Left ventricle myocardium inferior (tissue), 1 donor: ENCODE data around the gene USP24. TPM values are rescaled to one million over a fixed set of nuclear protein-coding genes. Genes with fewer than 3 reads are reported as not detected.
"Not testable (repeated sequence)": the region's sequence is repeated elsewhere in the genome, so short reads cannot be mapped to it uniquely, and the experiment has no call there.

ENCODE experiments used
- DNase-seq: peaks from one replicate; pipeline ENCODE4 v3.0.0-alpha.2; 2020
- H3K27ac ChIP-seq: fragments of 200-600 bp; replicated peaks from 2 replicates; pipeline ENCODE4 v1.8.0; 2021
- H3K27me3 ChIP-seq: fragments of 200-600 bp; 2 replicates; pipeline ENCODE4 v1.8.0; 2021; ENCODE audit warnings: low read depth
- H3K36me3 ChIP-seq: fragments of 200-600 bp; 2 replicates; pipeline ENCODE4 v1.8.0; 2021
- H3K4me1 ChIP-seq: fragments of 200-600 bp; 2 replicates; pipeline ENCODE4 v1.8.0; 2021
- H3K4me3 ChIP-seq: fragments of 200-600 bp; 2 replicates; pipeline ENCODE4 v1.8.0; 2021; ENCODE audit warnings: mild to moderate bottlenecking, moderate library complexity
- H3K9me3 ChIP-seq: fragments of 200-600 bp; replicated peaks from 2 replicates; pipeline ENCODE4 v1.8.0; 2021
- CTCF ChIP-seq: fragments of 200-600 bp; IDR thresholded peaks from 2 replicates; pipeline ENCODE4 v1.8.0; 2021; ENCODE audit warnings: antibody characterized with exemption, mild to moderate bottlenecking, borderline replicate concordance
- intact Hi-C: fragments of 100-400 bp; cut with micrococcal nuclease; formaldehyde crosslinking; loops from one replicate; pipeline ENCODE4 v1.11.0; 2022
- total RNA-seq: library from RNA; stranded (reverse); fragmentation: NEBNext Ultra II Directional; extraction: Animal tissue kit (Norgen Biotek cat#: 25700); gene quantifications from one replicate; pipeline ENCODE4 v1.2.1, GENCODE V29; 2021
- donor health status: DM: no; HTN: yes; CAD: no; lungs with severe emphysema.

Gene USP24
- total RNA-seq, 1 donor from 2014 or later, result 39.5 TPM

- no peak for DNase-seq
- no peaks in the 10 kb centered on the region for H3K36me3 ChIP-seq
- intact Hi-C loops, result no loop called here
- no peak overlapping the region for H3K27ac ChIP-seq
- no peak for TF ChIP-seq CTCF
- H3K9me3 ChIP-seq, result no peaks in the 10 kb centered on the region
- no peaks in the 10 kb centered on the region for H3K27me3 ChIP-seq
- no peak overlapping the region for H3K4me3 ChIP-seq
- H3K4me1 ChIP-seq, result peaks cover 14% of the 10 kb centered on the region
These were observed 18.1 kb upstream of the USP24 start for GRCh38 chr1:55233145-55233777.

GRCh38 chr1:55232448-55233144 lies 17.4 kb upstream of the USP24 start:
- Histone ChIP-seq H3K4me3 (no peak overlapping the region), H3K9me3 (peaks cover 6% of the 10 kb centered on the region), H3K27me3 (no peaks in the 10 kb centered on the region), H3K4me1 (peaks cover 14% of the 10 kb centered on the region), H3K27ac (no peak overlapping the region), H3K36me3 (no peaks in the 10 kb centered on the region)
- intact Hi-C loops, result no loop called here
- TF ChIP-seq CTCF, result no peak
- DNase-seq, result no peak

GRCh38 chr1:55231745-55232144 lies 16.6 kb upstream of the USP24 start:
- no peaks in the 10 kb centered on the region for H3K36me3 ChIP-seq
- no peaks in the 10 kb centered on the region for H3K27me3 ChIP-seq
- intact Hi-C loops, result no loop called here
- H3K4me3 ChIP-seq, result no peak overlapping the region
- H3K27ac ChIP-seq, result no peak overlapping the region
- H3K9me3 ChIP-seq, result peaks cover 13% of the 10 kb centered on the region
- no peak for DNase-seq
- TF ChIP-seq CTCF, result no peak
- peaks cover 14% of the 10 kb centered on the region for H3K4me1 ChIP-seq

- Histone ChIP-seq H3K36me3 (no peaks in the 10 kb centered on the region), H3K27me3 (no peaks in the 10 kb centered on the region), H3K9me3 (peaks cover 13% of the 10 kb centered on the region), H3K4me1 (peaks cover 14% of the 10 kb centered on the region), H3K27ac (peak overlapping the region; percentile 74), H3K4me3 (no peak overlapping the region)
- TF ChIP-seq CTCF, result no peak
- intact Hi-C loops, result no loop called here
- DNase-seq, result no peak
These were observed 15.5 kb upstream of the USP24 start for GRCh38 chr1:55230659-55231058.

GRCh38 chr1:55229726-55230125 lies 14.6 kb upstream of the USP24 start:
- H3K9me3 ChIP-seq, result peaks cover 13% of the 10 kb centered on the region
- DNase-seq, H3K27me3 ChIP-seq, H3K4me3 ChIP-seq, intact Hi-C loops, H3K36me3 ChIP-seq: not testable (repeated sequence)
- H3K27ac ChIP-seq, result peak overlapping the region; percentile 74
- H3K4me1 ChIP-seq, result peaks cover 14% of the 10 kb centered on the region

- H3K4me3 ChIP-seq, result no peak overlapping the region
- no peak for TF ChIP-seq CTCF
- no peak for DNase-seq
- no peaks in the 10 kb centered on the region for H3K27me3 ChIP-seq
- intact Hi-C loops, result no loop called here
- H3K4me1 ChIP-seq, result peaks cover 5% of the 10 kb centered on the region
- H3K9me3 ChIP-seq, result peaks cover 13% of the 10 kb centered on the region
- H3K36me3 ChIP-seq, result no peaks in the 10 kb centered on the region
- H3K27ac ChIP-seq, result no peak overlapping the region
These were observed 10.1 kb upstream of the USP24 start for GRCh38 chr1:55225228-55225627.
